Suppressor macrophage treated with lipopolysaccharide for 4 hours (primary cell): ENCODE data around the gene LRRFIP1.
"Not testable (repeated sequence)": the region's sequence is repeated elsewhere in the genome, so short reads cannot be mapped to it uniquely, and the experiment has no call there.

Source experiments
- DNase-seq: peaks from one replicate; pipeline ENCODE4 v3.0.0-alpha.2; 2020

Gene LRRFIP1

GRCh38 chr2:237627441-237628246 is at the start of gene LRRFIP1:
Gene LRRFIP1, plus strand, starts transcription at chr2:237627587. Its CDS starts 58 bp downstream, at chr2:237627645.
- DNase-seq: peak; percentile 44

GRCh38 chr2:237577956-237578870 is 49.2 kb upstream of the LRRFIP1 start:
- no peak for DNase-seq

GRCh38 chr2:237581326-237581725 is 46.1 kb upstream of the LRRFIP1 start:
- DNase-seq: no peak

- peak; percentile 43 for DNase-seq
Measured at GRCh38 chr2:237581751-237582746, 45.3 kb upstream of the LRRFIP1 start.

- DNase-seq: no peak
Measured at GRCh38 chr2:237583385-237584295, 43.7 kb upstream of the LRRFIP1 start.

- no peak for DNase-seq
Measured at GRCh38 chr2:237585590-237586221, 41.7 kb upstream of the LRRFIP1 start.

GRCh38 chr2:237588044-237588696 is 39.2 kb upstream of the LRRFIP1 start:
- no peak for DNase-seq

GRCh38 chr2:237590272-237591140 is 36.9 kb upstream of the LRRFIP1 start, which contains the start of gene RAB17:
Gene RAB17, minus strand, starts transcription at chr2:237590734. Its CDS starts 4,580 bp downstream, at chr2:237586154.
- no peak for DNase-seq

- DNase-seq: peak; percentile 89
Measured at GRCh38 chr2:237591141-237591881, 36.1 kb upstream of the LRRFIP1 start.

GRCh38 chr2:237592425-237592980 is 34.9 kb upstream of the LRRFIP1 start:
- DNase-seq: no peak

- DNase-seq: no peak
Measured at GRCh38 chr2:237593036-237593435, 34.4 kb upstream of the LRRFIP1 start.

- no peak for DNase-seq
Measured at GRCh38 chr2:237593596-237594320, 33.6 kb upstream of the LRRFIP1 start.

GRCh38 chr2:237594514-237594871 is 32.9 kb upstream of the LRRFIP1 start:
- DNase-seq: no peak

GRCh38 chr2:237595829-237596519 is 31.4 kb upstream of the LRRFIP1 start:
- DNase-seq: not testable (repeated sequence)

GRCh38 chr2:237596520-237597195 is 30.7 kb upstream of the LRRFIP1 start:
- DNase-seq: no peak
